Measurements from ENCODE around the gene TARM1.

TARM1 gene

GRCh38 chr19:54030895-54031586 lies 50.1 kb downstream of the TARM1 start:
- no peak for DNase-seq (ENCODE audit: low read depth, low spot score)

GRCh38 chr19:54029930-54030490 lies 51.2 kb downstream of the TARM1 start:
- peak; percentile 83 for DNase-seq (ENCODE audit: low read depth, low spot score)

GRCh38 chr19:54029301-54029700 lies 51.9 kb downstream of the TARM1 start:
- no peak for DNase-seq (ENCODE audit: low read depth, low spot score)

- DNase-seq (ENCODE audit: low read depth, low spot score), result no peak
Measured at GRCh38 chr19:54026656-54027055, 54.5 kb downstream of the TARM1 start.

- DNase-seq (ENCODE audit: low read depth, low spot score), result no peak
Measured at GRCh38 chr19:54024660-54025059, 56.5 kb downstream of the TARM1 start.

GRCh38 chr19:54023191-54023590 lies 58.0 kb downstream of the TARM1 start:
- no peak for DNase-seq (ENCODE audit: low read depth, low spot score)

- no peak for DNase-seq (ENCODE audit: low read depth, low spot score)
Measured at GRCh38 chr19:54021932-54022331, 59.2 kb downstream of the TARM1 start.

GRCh38 chr19:54021363-54021762 lies 59.8 kb downstream of the TARM1 start:
- no peak for DNase-seq (ENCODE audit: low read depth, low spot score)

Data from iPS DF 19.7 (cell line).